Bone marrow (tissue), 2 donors: ENCODE data around the gene NR1I2.

ENCODE experiments used
- DNase-seq, 2 donors: peaks; one replicate each; lab custom pipeline; 2025; lab: John Stamatoyannopoulos, UW

The NR1I2 gene

GRCh38 chr3:119819806-119820205 is 37.9 kb downstream of the NR1I2 start:
- DNase-seq, result no peak

- DNase-seq, result no peak
Observed at GRCh38 chr3:119825820-119826219, 43.9 kb downstream of the NR1I2 start.

DNA sequence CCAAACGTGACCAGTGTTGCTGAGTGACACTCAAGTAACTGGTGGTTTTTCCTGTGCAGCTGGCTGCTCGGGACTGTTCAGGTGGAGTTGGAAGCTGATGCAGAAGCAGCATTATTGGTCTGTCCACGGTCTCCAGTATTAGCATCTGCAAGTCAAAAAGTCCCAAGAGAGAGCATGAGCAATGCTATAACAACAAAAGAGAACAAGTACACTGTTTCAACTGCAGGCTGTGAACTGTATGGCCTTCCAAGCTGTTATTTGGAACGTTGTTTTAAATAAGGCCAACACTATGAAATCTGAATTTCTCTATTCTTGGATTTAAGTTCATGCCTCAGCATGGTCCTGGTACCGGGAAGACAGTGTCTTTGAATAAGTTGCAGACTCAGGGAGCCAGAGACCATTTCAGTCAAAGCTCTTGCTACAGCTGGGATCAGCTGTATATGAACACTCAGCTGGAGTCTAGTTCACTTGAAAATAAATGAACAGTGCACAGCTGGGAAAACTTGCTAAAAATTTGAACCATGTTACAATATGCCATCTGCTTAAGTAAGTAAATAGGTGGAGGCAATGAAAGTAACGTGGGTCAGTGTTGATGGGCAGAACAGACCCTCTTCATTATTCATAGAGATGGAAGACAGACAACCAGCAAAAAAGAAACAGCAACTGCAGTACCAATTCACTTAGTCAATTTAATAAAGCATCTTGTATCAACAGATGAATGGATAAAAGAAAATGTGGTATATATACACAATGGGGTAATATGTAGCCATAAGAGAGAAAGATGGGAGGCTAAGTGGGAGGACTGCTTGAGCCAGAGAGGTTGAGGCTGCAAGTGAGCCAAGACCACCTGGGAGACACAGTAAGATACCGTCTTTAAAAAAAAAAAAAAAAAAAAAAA is 45.1 kb downstream of the NR1I2 start:
- DNase-seq, result no peak

DNA sequence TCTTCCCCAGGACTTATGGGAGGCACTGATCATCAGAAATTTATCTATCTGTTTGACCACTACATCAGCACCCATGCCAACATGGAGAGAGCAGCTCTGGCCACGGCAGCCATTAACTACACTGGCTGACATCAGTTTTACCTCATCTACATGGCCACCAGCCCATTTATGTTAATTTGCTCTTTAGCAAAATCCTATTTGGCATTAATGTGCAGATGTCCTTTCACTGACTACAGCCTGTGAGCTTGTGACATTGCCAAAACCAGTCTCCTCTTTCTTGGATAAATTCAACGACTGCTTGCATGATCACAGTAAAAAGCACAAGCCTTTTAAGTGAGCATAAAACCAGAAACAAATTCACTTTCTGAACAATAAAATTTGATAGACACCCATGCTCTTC is 47.5 kb downstream of the NR1I2 start:
- no peak for DNase-seq

GRCh38 chr3:119831022-119831421 is 49.1 kb downstream of the NR1I2 start:
- DNase-seq, result peak in 1 of 2 donors; percentile 15

DNA sequence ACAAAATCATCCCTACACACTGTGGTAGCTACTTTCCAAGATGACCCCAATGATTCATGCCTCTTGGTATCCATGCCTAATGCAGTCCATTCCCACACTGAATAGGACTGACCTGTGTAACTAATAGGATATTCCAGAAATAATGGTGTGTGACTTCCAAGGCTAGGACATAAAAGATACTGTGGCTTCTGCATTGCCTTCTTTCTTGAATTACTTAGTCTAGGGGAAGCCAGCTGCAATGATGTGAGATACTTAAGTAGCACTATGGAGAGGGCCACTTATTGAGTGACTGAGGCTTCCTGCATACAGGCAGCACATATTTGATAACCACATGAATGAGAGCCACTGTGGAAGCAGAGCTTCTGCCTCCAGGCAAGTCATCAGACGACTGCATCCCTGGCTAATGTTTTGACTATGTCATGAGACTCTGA is 50.1 kb downstream of the NR1I2 start:
- no peak for DNase-seq

DNA sequence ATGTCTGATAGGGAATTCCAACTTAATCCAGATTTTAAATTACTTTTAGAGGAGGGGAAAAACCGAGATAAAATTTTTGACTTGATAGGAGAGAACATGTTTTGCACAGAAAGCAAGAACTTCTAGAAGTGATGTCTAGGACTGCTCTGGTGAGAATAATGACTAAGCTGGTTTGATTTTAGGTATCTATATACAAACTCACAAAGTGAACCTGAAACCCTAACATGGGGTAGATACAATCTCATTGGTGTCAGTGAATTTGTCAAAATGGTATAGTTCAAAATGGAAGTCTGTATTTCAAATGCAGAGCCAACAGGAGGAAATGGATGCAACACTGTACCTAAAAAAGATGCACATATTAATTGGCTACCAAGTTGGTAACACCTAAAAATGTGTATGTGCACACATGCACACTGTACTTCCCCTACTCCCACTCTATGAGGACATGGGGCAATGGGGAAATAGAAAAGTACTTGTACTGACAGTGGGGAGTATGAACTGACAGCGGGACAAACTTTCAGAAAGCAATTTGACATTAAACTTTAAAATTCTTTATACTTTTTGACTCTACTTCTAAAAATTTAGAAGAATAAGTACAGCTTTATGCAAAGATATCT is 53.0 kb downstream of the NR1I2 start:
- DNase-seq, result peak in 1 of 2 donors; percentile 23

GRCh38 chr3:119835556-119835955 is 53.7 kb downstream of the NR1I2 start:
- peak in 1 of 2 donors; percentile 8 for DNase-seq

- no peak for DNase-seq
Observed at GRCh38 chr3:119841808-119842471, 60.0 kb downstream of the NR1I2 start.

DNA sequence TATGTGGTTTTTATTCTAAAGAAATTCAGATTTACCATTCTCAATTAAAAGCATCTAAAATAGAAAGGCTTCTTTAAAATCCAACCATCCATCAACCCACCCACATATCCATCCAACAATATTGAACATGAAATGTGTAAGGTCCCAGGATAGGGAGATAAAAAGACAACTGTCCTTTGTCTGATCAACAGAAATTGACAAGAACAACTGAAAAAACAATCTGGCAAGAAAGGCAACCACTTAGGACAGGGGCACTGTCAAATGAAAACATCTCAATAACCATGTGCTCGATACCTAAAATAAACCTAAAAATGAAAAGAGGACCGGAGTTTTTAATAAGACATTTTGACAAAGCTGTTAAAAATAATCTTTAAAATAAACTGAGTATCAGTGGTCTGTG is 67.2 kb downstream of the NR1I2 start:
- DNase-seq, result no peak

- no peak for DNase-seq
Observed at GRCh38 chr3:119856695-119857094, 74.8 kb downstream of the NR1I2 start.

- no peak for DNase-seq
Observed at GRCh38 chr3:119858957-119859356, 77.1 kb downstream of the NR1I2 start.

DNA sequence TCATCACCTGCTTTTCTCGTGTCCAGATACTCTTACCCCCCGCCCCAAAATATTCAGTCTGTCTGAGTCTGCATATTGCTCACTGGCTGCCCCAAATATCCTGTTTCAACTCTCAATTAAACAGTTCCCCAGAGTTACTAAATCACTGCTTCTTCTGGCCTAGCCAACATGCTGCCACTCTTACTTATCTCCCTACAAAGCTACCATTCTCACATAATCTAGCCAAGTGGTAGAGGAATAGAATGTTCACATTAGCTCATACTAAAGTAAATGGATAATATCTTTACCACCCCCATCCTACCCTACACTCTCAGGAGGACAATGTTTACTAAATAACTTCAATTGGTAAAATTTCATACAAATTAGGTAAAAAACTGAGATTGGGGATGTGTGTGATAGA is 77.8 kb downstream of the NR1I2 start:
- DNase-seq, result no peak

- no peak for DNase-seq
Observed at GRCh38 chr3:119861681-119862080, 79.8 kb downstream of the NR1I2 start.

GRCh38 chr3:119862616-119863015 is 80.7 kb downstream of the NR1I2 start:
- no peak for DNase-seq

DNA sequence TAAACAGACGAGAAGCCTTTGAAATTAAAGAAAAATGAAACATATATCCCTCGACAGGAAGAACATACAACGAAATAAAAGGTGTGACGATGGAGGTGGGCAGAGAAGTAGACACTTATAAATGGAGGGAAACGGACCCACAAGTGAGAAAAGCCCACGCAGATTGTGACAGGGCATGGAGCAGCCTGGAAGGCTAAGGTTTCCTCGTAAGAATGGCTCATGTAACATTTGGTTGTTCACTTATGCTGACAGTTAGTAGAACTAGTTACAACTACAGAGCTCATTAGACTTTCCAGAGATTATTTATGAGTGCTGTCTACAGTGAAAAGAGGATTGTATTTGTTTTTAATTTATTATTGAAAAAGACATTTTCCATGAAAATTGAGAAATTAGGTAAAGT is 82.6 kb downstream of the NR1I2 start:
- no peak for DNase-seq
